ENCODE data around the gene HIPK2. TPM values are rescaled to one million over a fixed set of nuclear protein-coding genes. Genes with fewer than 3 reads are reported as not detected.

Gene HIPK2
- total RNA-seq, 3 donors from 2014 or later (not counting 1 experiment from before 2014, with no cell fraction given): 127 to 145 (median 144) TPM

DNA sequence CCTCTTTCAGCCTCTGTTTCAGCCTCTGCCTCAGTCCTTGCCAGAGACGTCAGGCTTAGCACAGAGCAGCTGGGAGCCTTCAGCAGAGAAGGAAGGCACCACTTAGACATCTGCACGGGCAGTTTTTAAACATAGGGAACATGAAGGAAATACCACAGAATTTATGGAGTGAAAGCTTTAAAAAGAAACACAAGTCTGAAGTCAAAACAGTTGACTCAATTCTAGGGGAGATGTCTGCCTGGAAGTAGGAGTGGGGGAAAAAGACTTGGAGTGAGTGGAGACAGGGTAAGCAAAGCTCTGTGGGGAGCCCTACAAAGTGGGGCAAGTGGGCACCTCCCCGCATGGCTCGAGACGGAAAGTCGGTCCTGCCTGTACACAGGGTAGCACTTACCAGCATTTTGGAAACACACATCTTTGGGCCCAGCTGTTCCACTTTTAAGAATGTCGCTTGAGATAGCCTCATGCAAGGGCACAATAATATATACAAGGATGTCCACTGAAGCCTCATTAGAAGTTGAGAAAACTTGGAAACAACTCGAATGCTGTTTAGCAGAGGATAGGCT, 46.2 kb upstream of the HIPK2 start:
- DNase-seq (no peak), ATAC-seq (no peak)
- no peaks in the 10 kb centered on the region for H3K27me3 ChIP-seq (ENCODE audit: control insufficient read depth, insufficient read depth, low read length)
- no peak overlapping the region for H3K4me3 ChIP-seq (ENCODE audit: low read length)
- H3K27ac ChIP-seq (ENCODE audit: low read length): no peak overlapping the region
- no peak overlapping the region for H3K4me3 Mint-ChIP-seq
- 88% methylated on average over 8 of the region's 8 CpGs for WGBS (ENCODE audit: insufficient coverage)
- no peaks in the 10 kb centered on the region for H3K36me3 ChIP-seq (ENCODE audit: control insufficient read depth, insufficient read depth, low read length)
- TF ChIP-seq, protein P1, sequence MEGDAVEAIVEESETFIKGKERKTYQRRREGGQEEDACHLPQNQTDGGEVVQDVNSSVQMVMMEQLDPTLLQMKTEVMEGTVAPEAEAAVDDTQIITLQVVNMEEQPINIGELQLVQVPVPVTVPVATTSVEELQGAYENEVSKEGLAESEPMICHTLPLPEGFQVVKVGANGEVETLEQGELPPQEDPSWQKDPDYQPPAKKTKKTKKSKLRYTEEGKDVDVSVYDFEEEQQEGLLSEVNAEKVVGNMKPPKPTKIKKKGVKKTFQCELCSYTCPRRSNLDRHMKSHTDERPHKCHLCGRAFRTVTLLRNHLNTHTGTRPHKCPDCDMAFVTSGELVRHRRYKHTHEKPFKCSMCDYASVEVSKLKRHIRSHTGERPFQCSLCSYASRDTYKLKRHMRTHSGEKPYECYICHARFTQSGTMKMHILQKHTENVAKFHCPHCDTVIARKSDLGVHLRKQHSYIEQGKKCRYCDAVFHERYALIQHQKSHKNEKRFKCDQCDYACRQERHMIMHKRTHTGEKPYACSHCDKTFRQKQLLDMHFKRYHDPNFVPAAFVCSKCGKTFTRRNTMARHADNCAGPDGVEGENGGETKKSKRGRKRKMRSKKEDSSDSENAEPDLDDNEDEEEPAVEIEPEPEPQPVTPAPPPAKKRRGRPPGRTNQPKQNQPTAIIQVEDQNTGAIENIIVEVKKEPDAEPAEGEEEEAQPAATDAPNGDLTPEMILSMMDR (IDR thresholded peaks at IDR 0.05): no peak
- H3K27me3 Mint-ChIP-seq (ENCODE audit: low read depth in 2 of 2): no peaks in the 10 kb centered on the region
- H3K9me3 ChIP-seq (ENCODE audit: control insufficient read depth, insufficient read depth, low read length): no peaks in the 10 kb centered on the region
- H3K4me1 ChIP-seq (ENCODE audit: control insufficient read depth, insufficient read depth, low read length): peaks cover 30% of the 10 kb centered on the region
- intact Hi-C loops (cut with micrococcal nuclease): loop anchor here (5.0 kb wide), 1 partner anchor 177 kb away; no protein-coding TSS in a partner anchor
- H3K4me1 Mint-ChIP-seq: peaks cover 11 to 22% of the 10 kb centered on the region in 2 donors
- H3K36me3 Mint-ChIP-seq: no peaks in the 10 kb centered on the region
- H3K9me3 Mint-ChIP-seq: no peaks in the 10 kb centered on the region
- H3K27ac Mint-ChIP-seq: no peak overlapping the region

DNA sequence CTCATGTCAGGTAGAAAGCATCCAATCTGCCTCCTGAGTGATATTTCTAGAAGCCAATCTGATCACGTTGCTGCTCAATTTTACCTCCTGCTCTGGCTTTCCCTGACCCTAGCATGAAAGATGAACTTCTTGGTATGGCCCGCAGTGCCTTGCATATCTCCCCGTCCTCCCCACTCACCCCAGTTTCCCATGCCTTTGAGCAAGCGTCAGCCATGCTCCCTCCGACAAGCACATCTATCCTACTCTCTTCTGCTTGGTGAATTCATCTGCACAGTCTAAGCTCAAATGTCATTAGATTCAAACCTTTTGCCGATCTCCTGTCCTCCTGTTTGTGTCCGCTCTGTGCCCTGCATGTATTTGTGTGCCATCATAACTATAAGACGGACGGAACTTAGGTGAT, 45.1 kb upstream of the HIPK2 start:
- ATAC-seq: no peak
- H3K4me3 ChIP-seq (ENCODE audit: low read length): no peak overlapping the region
- TF ChIP-seq, protein P1 (IDR thresholded peaks at IDR 0.05): no peak
- WGBS (ENCODE audit: insufficient coverage): 97% methylated on average over 9 of the region's 9 CpGs
- H3K9me3 ChIP-seq (ENCODE audit: control insufficient read depth, insufficient read depth, low read length): no peaks in the 10 kb centered on the region
- Mint-ChIP-seq H3K36me3 (no peaks in the 10 kb centered on the region), H3K4me3 (no peak overlapping the region), H3K9me3 (no peaks in the 10 kb centered on the region), H3K27me3 (ENCODE audit: low read depth in 2 of 2) (no peaks in the 10 kb centered on the region), H3K27ac (no peak overlapping the region), H3K4me1 (peaks cover 0 to 15% of the 10 kb centered on the region in 2 donors)
- peaks cover 23% of the 10 kb centered on the region for H3K4me1 ChIP-seq (ENCODE audit: control insufficient read depth, insufficient read depth, low read length)
- no peak for DNase-seq
- H3K27ac ChIP-seq (ENCODE audit: low read length): no peak overlapping the region
- no peaks in the 10 kb centered on the region for H3K27me3 ChIP-seq (ENCODE audit: control insufficient read depth, insufficient read depth, low read length)
- no peaks in the 10 kb centered on the region for H3K36me3 ChIP-seq (ENCODE audit: control insufficient read depth, insufficient read depth, low read length)
- intact Hi-C loops (cut with micrococcal nuclease): loop anchor here (5.0 kb wide), 1 partner anchor 176 kb away; no protein-coding TSS in a partner anchor

DNA sequence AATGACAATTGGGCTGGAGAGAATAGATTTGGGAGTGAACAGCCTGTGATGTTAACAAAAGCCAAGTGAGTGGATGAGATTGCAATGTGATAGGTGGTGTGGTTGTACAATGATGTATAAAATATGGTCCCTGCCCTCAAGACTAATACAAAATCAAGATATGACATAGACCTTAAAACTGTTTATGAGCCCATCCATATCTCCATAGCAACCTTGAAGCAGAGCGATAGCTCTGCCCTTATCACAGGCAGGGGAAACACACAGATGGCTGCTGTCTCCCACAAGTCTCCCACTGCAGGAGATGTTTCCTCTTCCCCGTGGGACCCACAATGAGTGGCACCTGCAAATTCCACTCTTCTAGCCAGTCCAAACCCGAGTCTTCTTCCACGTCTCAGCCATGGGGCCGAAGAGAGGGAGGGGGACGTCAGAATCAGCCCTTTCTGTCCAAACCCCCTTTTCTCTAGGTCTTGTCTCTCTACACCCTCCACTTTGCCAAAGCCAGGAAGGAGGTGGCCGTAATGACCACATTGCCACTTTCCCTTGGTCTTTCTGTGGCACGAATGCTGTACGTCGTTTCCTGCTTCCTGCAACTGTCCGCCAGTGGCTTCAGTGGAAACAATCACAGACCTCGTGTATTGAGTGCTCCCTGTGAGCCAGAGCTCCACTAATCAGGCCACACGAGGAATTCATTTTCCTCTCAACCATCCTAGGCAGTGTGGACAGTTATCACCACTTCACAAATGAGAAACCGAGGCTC, 43.7 kb upstream of the HIPK2 start:
- Mint-ChIP-seq H3K4me3 (no peak overlapping the region), H3K9me3 (no peaks in the 10 kb centered on the region), H3K4me1 (peaks cover 0 to 4% of the 10 kb centered on the region in 2 donors), H3K36me3 (no peaks in the 10 kb centered on the region), H3K27me3 (ENCODE audit: low read depth in 2 of 2) (no peaks in the 10 kb centered on the region), H3K27ac (no peak overlapping the region)
- WGBS (ENCODE audit: insufficient coverage): 60% methylated on average over 13 of the region's 14 CpGs
- H3K4me1 ChIP-seq (ENCODE audit: control insufficient read depth, insufficient read depth, low read length): peaks cover 23% of the 10 kb centered on the region
- H3K27ac ChIP-seq (ENCODE audit: low read length): no peak overlapping the region
- no peak overlapping the region for H3K4me3 ChIP-seq (ENCODE audit: low read length)
- DNase-seq: no peak
- H3K27me3 ChIP-seq (ENCODE audit: control insufficient read depth, insufficient read depth, low read length): no peaks in the 10 kb centered on the region
- TF ChIP-seq, protein P1 (IDR thresholded peaks at IDR 0.05): no peak
- no peaks in the 10 kb centered on the region for H3K36me3 ChIP-seq (ENCODE audit: control insufficient read depth, insufficient read depth, low read length)
- intact Hi-C loops (cut with micrococcal nuclease): loop anchor here (2.0 to 5.0 kb wide), 3 partner anchors 33 to 174 kb away; no protein-coding TSS in a partner anchor
- no peaks in the 10 kb centered on the region for H3K9me3 ChIP-seq (ENCODE audit: control insufficient read depth, insufficient read depth, low read length)
- peak; percentile 19 to 52 (median 29) for ATAC-seq

Measured in natural killer cell (primary cell).